Stimulated activated CD4-positive, alpha-beta T cell treated with anti-CD3 and anti-CD28 coated beads, Interleukin-15, amount 100 ng/mL, for 24 hours (primary cell): ENCODE results near the gene DIO3.

ENCODE experiments used
- DNase-seq: peaks from one replicate; pipeline ENCODE4 v3.0.0-alpha.2; 2020

The DIO3 gene

DNA sequence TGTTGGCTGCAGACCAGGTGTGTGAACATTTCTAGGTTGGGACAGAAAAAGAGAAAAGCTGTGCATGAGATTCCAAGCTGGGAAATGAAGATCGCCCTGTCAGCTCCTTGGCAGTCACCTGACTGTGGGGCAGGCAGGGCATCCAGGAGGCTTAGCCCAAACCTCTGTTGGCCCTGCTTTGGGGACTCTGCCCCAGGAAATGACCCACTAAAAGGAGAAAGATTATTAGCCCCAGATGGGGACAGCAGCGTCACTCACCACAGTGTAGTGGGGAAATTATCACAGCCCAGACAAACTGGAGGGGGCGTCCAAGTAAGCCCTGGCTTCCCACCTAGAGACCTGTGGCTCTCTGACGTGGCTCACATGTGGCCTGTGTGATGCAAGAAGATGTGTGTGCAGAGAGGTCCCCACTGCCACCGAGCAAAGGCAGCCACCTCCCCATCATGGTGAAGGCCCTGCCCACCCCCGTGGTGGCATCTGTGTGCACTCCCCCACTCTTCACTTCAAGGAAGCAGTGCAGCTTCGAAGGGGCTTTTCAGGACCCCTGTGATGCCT is 39.1 kb downstream of the DIO3 start:
- DNase-seq: no peak

DNA sequence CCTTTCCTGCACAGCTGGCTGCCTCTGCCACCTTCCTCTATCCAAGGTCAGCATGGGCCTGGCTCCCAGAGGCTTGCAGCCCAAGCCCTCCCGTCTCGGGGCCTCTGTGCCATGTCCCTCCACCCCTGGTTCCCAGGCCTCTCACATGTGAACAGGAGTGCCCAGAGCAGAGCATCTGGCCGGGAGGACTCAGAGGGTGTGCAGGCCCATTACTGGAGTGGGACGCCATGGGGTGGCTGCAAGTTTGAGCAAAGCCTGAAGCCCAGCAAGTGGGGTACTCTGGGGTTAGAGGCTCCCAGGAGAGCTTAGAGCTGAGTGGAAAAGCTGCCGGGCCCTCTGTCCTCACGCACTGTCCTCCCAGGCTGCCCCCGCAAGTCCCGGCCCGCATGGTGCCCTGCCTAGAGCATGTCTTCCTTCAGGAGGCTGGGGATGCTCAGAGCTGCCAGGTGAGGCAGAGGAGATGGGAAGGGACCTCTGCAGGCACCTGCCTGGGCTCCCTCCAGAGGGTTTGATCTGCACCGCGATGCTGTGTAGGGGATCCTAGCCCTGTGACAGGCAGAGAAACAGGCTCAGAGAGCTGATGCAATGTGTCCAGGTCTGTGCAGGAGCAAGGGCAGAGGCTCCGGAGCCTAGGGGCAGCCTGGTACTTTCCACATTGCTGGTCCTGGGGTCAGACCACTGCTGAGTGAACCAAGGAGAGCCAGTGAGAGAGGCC is 39.8 kb downstream of the DIO3 start:
- no peak for DNase-seq

DNA sequence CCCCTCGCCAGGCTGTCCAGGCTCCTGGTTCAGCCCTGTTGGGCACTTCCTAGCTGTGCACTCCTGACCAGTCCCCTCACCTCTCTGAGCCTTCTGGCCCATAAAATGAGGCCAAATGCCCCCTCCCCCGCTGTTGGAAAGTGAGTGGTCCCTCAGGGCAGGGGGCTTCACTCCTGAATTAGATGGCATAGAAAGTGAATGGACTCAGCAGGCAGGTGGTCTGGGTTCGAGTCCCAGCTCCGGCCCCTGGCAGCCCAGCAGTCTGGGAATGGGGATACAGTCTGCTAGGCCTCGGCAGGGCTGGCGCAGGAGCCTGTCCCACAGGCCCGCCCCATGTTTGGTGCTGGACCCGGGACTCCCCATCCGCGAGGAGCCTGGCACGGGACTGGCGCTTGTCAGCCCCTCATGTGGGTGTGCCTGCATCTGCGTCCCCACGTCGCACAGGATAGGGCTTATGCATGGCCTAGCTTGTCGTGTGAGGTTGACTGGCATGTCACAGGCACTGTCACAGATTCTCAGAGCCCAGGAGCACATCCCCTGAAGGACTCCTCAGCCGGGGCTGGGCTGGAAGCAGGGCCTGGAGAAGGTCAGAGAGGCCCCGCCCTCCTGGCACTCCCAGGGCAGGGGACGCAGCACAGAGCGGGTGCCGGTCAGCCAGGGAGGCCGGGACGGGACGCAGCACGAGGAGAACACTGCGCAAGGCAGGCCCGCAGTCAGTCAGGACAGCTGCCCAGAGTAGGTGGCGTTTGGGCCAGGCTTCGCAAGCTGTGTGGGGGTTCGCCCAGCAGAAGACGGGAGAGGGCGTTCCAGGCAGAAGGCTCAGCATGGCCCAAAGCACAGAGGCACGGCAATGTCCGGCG is 40.5 kb downstream of the DIO3 start:
- no peak for DNase-seq

DNA sequence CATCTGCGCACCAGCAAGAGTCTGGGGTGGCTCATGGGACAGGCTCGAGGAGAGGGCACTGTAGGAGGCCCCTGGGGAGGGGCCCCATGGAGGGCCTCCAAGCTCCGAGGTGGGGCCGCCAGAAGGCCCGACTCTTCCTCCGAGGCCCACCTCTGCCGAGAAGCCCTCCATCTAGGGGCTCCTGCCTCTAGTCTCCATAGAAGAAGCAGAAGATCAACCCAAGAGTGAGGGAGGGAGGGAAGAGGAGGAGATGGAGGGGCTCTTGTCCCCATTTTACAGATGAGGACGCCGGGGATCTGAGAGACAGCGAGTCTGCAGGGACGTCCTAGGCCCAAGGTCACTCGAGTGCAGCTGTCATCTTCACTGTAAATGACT is 41.2 kb downstream of the DIO3 start:
- no peak for DNase-seq

DNA sequence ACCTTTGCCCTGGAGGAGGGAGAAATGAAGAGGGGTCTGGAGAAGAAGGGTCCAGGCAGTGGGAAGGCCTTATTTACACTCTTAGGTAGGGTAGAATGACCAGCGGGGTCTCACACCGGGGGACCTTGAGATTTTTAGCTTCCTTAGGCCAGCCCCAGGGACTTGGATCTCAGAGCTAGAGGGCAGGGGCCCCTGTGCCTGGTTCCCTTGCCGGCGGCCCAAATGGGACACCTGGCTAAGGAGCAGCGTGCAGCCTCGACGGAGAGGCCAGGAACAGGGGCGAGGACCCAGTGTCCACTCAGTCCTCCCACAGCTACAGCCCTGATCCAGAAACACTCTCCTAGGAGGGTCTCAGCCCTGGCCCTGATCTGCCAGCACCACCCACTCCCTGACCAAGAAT is 41.8 kb downstream of the DIO3 start:
- DNase-seq: no peak

DNA sequence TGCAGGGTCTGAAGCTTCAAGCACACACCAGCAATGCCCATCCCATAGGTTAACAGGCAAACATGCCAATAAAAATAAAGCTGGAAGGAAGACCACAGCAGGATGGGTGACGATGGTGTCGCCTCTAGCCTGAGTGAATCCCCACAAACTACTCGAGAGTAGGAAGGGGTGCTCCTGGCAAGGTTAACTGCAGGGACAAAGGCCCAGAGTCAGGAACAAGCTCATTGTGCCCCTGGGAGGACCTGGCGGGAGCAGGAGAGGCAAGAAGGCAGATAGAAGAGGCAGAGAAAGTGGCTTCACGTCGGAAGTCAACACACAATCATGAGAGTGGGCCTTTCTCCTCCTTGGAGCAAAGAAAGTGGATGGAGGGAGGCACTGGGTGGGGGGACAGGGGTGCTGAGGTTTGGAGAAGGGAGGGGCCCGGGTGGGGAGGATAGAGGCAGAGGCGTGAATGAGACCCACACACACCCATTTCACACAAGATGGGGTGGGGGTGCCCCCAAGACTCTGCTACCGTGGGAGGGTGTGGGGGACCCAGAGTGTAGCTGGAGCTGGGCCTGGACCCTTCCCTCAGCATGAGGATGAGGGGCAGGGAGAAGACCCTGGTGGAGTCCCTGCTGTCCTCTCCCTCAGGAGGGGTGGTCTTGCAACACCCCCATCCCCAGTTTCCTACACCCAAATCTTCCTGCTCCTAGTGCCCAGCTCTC is 43.1 kb downstream of the DIO3 start:
- no peak for DNase-seq

DNA sequence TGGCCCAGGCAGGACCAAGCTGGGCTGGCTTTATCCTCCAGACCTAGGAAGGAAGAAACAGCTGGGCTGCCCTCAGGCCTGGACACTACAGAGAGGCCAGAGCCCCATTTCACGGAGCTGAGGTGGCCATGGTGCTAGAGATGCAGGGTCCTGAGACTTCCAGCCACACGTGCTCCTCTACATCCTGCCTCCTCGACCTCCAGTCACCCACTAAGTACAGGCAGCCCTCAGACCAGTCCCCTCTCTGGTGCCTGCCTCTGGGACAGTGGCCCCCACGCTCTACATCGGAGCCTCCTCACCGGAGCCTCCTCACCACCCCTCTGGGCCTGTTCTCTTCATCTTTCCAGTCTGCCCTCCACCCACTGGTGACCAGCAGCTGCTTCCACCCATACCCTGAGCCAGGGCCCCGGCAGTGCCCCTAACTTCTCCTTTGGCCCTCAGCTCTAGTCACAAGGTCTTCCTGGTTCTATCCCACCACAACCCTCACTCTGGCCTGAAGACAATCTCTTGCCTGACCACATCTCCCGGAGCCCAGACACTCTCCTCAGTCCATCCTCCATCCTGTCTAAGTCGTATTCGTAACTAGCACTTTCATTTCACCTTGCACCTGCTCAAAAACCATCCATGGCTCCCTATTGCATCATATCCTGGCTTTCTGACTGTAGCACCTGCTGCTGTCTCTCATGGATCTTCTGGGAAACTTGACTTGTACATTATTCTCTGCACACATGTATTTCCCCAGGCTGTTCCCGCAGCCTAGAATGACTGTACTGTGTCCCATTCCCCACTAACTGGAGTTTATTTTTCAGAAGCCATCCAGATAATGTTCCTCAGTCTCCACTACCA is 43.9 kb downstream of the DIO3 start:
- DNase-seq: no peak

DNA sequence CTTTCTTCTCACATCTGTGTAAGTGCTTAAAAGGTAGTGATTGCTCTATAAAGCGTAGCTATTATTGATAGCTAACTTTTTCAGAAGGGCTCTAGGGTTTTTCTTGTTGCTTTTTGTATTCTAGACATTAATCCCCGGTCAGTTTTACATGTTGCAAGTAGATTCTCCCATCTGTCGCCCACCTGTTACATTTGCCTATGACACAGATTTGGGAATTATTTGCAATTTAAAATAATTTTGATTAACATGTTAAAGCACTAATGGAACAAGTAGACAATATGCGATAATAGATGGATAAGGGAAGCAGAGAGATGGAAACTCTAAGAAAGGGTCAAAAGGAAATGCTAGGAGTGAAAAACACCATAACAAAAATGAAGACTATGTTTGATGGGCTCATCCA is 44.5 kb downstream of the DIO3 start:
- DNase-seq: no peak
